Neuronal stem cell (in vitro differentiated cells): ENCODE results near the gene BARX2.

ENCODE experiments used
- DNase-seq: peaks from one replicate; pipeline ENCODE4 v3.0.0-alpha.2; 2013; ENCODE audit warnings: low spot score
- H2AFZ ChIP-seq: one replicate; pipeline ENCODE4 v1.6.1; 2013; ENCODE audit warnings: mild to moderate bottlenecking, low read length, inconsistent platforms
- H2AK5ac ChIP-seq: 2 replicates; pipeline ENCODE4 v1.6.1; 2013; ENCODE audit warnings: low read depth, mild to moderate bottlenecking, inconsistent platforms, low read length, moderate library complexity, mixed read lengths
- H2BK120ac ChIP-seq: 2 replicates; pipeline ENCODE4 v1.6.1; 2013; ENCODE audit warnings: low read depth, mild to moderate bottlenecking, inconsistent platforms, low read length, moderate library complexity, mixed read lengths
- H2BK12ac ChIP-seq: one replicate; pipeline ENCODE4 v1.6.1; 2013; ENCODE audit warnings: low read length, inconsistent platforms
- H2BK15ac ChIP-seq: 2 replicates; pipeline ENCODE4 v1.6.1; 2013; ENCODE audit warnings: mild to moderate bottlenecking, low read length, inconsistent platforms, mixed read lengths
- H2BK5ac ChIP-seq: one replicate; pipeline ENCODE4 v1.6.1; 2013; ENCODE audit warnings: inconsistent platforms, mild to moderate bottlenecking, low read length, moderate library complexity
- H3K14ac ChIP-seq: one replicate; pipeline ENCODE4 v1.6.1; 2013; ENCODE audit warnings: low read length, inconsistent platforms
- H3K18ac ChIP-seq: 2 replicates; pipeline ENCODE4 v1.6.1; 2013; ENCODE audit warnings: low read length, inconsistent platforms
- H3K23ac ChIP-seq: 2 replicates; pipeline ENCODE4 v1.6.1; 2013; ENCODE audit warnings: low read depth, mild to moderate bottlenecking, mixed read lengths, low read length, inconsistent platforms; ENCODE audit not compliant: poor library complexity
- H3K27ac ChIP-seq: replicated peaks from 3 replicates; pipeline ENCODE4 v1.5.1; 2013; ENCODE audit warnings: low read length, inconsistent platforms
- H3K27me3 ChIP-seq, 3 experiments: 2 replicates each; pipeline ENCODE4 v1.6.1; 2013; ENCODE audit warnings: low read length in 3 of 3, mild to moderate bottlenecking in 2 of 3, inconsistent platforms in 1 of 3, low read depth in 1 of 3, mixed read lengths in 1 of 3, moderate library complexity in 1 of 3; ENCODE audit not compliant: control insufficient read depth in 3 of 3, insufficient read depth in 3 of 3
- H3K36me3 ChIP-seq, 2 donors: replicated peaks in 1 of 2; 2 replicates each; pipeline ENCODE4 v1.6.1; 2013; ENCODE audit warnings: low read length in 2 of 2; ENCODE audit not compliant: control insufficient read depth in 2 of 2, insufficient read depth in 2 of 2
- H3K4ac ChIP-seq: 2 replicates; pipeline ENCODE4 v1.6.1; 2013; ENCODE audit warnings: inconsistent platforms, mild to moderate bottlenecking, low read length, moderate library complexity
- H3K4me1 ChIP-seq, 2 donors: 1 replicate in 1 of 2; 2 replicates in 1 of 2; pipeline ENCODE4 v1.6.1; 2013; ENCODE audit warnings: low read length in 2 of 2, low read depth in 1 of 2; ENCODE audit not compliant: control insufficient read depth in 2 of 2, insufficient read depth in 1 of 2
- H3K4me2 ChIP-seq: one replicate; pipeline ENCODE4 v1.6.1; 2013; ENCODE audit warnings: mild to moderate bottlenecking, low read length, inconsistent platforms; ENCODE audit not compliant: insufficient read depth, poor library complexity, severe bottlenecking
- H3K4me3 ChIP-seq, 2 donors: 2 replicates each; pipeline ENCODE4 v1.5.1; 2013; ENCODE audit warnings: low read length in 2 of 2, mild to moderate bottlenecking in 2 of 2, inconsistent platforms in 1 of 2, moderate library complexity in 1 of 2
- H3K79me1 ChIP-seq: one replicate; pipeline ENCODE4 v1.6.1; 2013; ENCODE audit warnings: low read depth, mild to moderate bottlenecking, inconsistent platforms, low read length, moderate library complexity
- H3K9ac ChIP-seq: one replicate; pipeline ENCODE4 v1.6.1; 2013; ENCODE audit warnings: mild to moderate bottlenecking, low read depth, low read length, inconsistent platforms; ENCODE audit not compliant: poor library complexity
- H3K9me3 ChIP-seq, 2 donors: replicated peaks in 1 of 2; 2 replicates each; pipeline versions ENCODE3 to v1.6.1; 2013; ENCODE audit warnings: low read length in 2 of 2, mild to moderate bottlenecking in 2 of 2, inconsistent platforms in 1 of 2, low read depth in 1 of 2, mixed read lengths in 1 of 2, moderate library complexity in 1 of 2; ENCODE audit not compliant: control insufficient read depth in 2 of 2, insufficient read depth in 1 of 2
- H4K8ac ChIP-seq: one replicate; pipeline ENCODE4 v1.6.1; 2013; ENCODE audit warnings: low read depth, mild to moderate bottlenecking, inconsistent platforms, low read length, moderate library complexity
- H4K91ac ChIP-seq: one replicate; pipeline ENCODE4 v1.6.1; 2013; ENCODE audit warnings: low read length, low read depth, mild to moderate bottlenecking, inconsistent platforms; ENCODE audit not compliant: poor library complexity
- WGBS, 2 donors: extraction: QIAGEN DNeasy Blood & Tissue Kit; methylation state at CpG; one replicate each; pipeline ENCODE4 v1.1.7; 2013; ENCODE audit warnings: missing lambda C conversion rate in 2 of 2, mixed read lengths in 1 of 2; ENCODE audit not compliant: insufficient read length in 2 of 2, insufficient replicate concordance in 1 of 2; ENCODE audit errors: extremely low coverage in 2 of 2; 5-methylcytosine and 5-hydroxymethylcytosine counted together

The BARX2 gene

GRCh38 chr11:129391821-129392220, 16.2 kb downstream of the BARX2 start:
- Histone ChIP-seq H3K9me3 (no peaks in the 10 kb centered on the region), H2BK120ac (no peak overlapping the region), H3K36me3 (no peaks in the 10 kb centered on the region), H2BK15ac (no peak overlapping the region), H3K23ac (no peak overlapping the region), H3K27ac (no peak overlapping the region), H3K9ac (no peak overlapping the region), H3K79me1 (no peaks in the 10 kb centered on the region), H3K14ac (no peak overlapping the region), H2AK5ac (no peak overlapping the region), H2BK5ac (no peak overlapping the region), H2BK12ac (no peak overlapping the region), H3K4me3 (no peak overlapping the region), H4K8ac (no peak overlapping the region), H3K4me2 (no peak overlapping the region), H3K4ac (no peak overlapping the region), H4K91ac (no peak overlapping the region), H2AFZ (no peak overlapping the region), H3K18ac (no peak overlapping the region), H3K27me3 (peaks cover 0 to 15% (median 0%) of the 10 kb centered on the region in 3 experiments), H3K4me1 (peaks cover 0 to 1% of the 10 kb centered on the region in 2 donors)
- DNase-seq = no peak
- no CpG with 5 or more reads among the region's 6 CpGs for WGBS, 2 donors

GRCh38 chr11:129392995-129393394, 17.3 kb downstream of the BARX2 start:
- Histone ChIP-seq H4K91ac (no peak overlapping the region), H4K8ac (no peak overlapping the region), H3K36me3 (no peaks in the 10 kb centered on the region), H2BK15ac (no peak overlapping the region), H3K14ac (no peak overlapping the region), H3K27ac (no peak overlapping the region), H2AFZ (no peak overlapping the region), H3K4me3 (no peak overlapping the region), H3K18ac (no peak overlapping the region), H3K27me3 (peaks cover 0 to 15% (median 0%) of the 10 kb centered on the region in 3 experiments), H2BK12ac (no peak overlapping the region), H3K9me3 (no peaks in the 10 kb centered on the region), H3K4ac (no peak overlapping the region), H3K4me2 (no peak overlapping the region), H3K4me1 (peaks cover 0 to 1% of the 10 kb centered on the region in 2 donors), H2AK5ac (no peak overlapping the region), H2BK120ac (no peak overlapping the region), H3K23ac (no peak overlapping the region), H3K9ac (no peak overlapping the region), H2BK5ac (no peak overlapping the region), H3K79me1 (no peaks in the 10 kb centered on the region)
- DNase-seq = no peak
- no CpG with 5 or more reads among the region's 1 CpG for WGBS, 2 donors

- Histone ChIP-seq H3K4ac (no peak overlapping the region), H3K4me2 (no peak overlapping the region), H3K9ac (no peak overlapping the region), H2AK5ac (no peak overlapping the region), H3K4me3 (no peak overlapping the region), H2BK5ac (no peak overlapping the region), H3K18ac (no peak overlapping the region), H3K9me3 (no peaks in the 10 kb centered on the region), H2AFZ (no peak overlapping the region), H4K8ac (no peak overlapping the region), H3K27me3 (peaks cover 0 to 16% (median 0%) of the 10 kb centered on the region in 3 experiments), H2BK15ac (no peak overlapping the region), H3K4me1 (no peaks in the 10 kb centered on the region), H2BK12ac (no peak overlapping the region), H3K36me3 (no peaks in the 10 kb centered on the region), H2BK120ac (no peak overlapping the region), H4K91ac (no peak overlapping the region), H3K79me1 (no peaks in the 10 kb centered on the region), H3K23ac (no peak overlapping the region), H3K14ac (no peak overlapping the region), H3K27ac (no peak overlapping the region)
- DNase-seq = no peak
- no CpG with 5 or more reads among the region's 3 CpGs for WGBS, 2 donors
Measured at GRCh38 chr11:129394709-129395108, 19.1 kb downstream of the BARX2 start.

GRCh38 chr11:129395432-129395831, 19.8 kb downstream of the BARX2 start:
- H3K23ac ChIP-seq = no peak overlapping the region
- no peak overlapping the region for H3K14ac ChIP-seq
- H3K27ac ChIP-seq = no peak overlapping the region
- no peak overlapping the region for H3K9ac ChIP-seq
- H2BK15ac ChIP-seq = no peak overlapping the region
- no peak overlapping the region for H3K4me2 ChIP-seq
- H3K9me3 ChIP-seq = no peaks in the 10 kb centered on the region
- H3K27me3 ChIP-seq = peaks cover 0 to 16% (median 0%) of the 10 kb centered on the region in 3 experiments
- H2AK5ac ChIP-seq = no peak overlapping the region
- no peak overlapping the region for H3K18ac ChIP-seq
- H3K4me1 ChIP-seq = no peaks in the 10 kb centered on the region
- H2BK120ac ChIP-seq = no peak overlapping the region
- H4K8ac ChIP-seq = no peak overlapping the region
- no peak overlapping the region for H4K91ac ChIP-seq
- no peak overlapping the region for H3K4me3 ChIP-seq
- H2BK12ac ChIP-seq = no peak overlapping the region
- H3K4ac ChIP-seq = no peak overlapping the region
- H3K79me1 ChIP-seq = no peaks in the 10 kb centered on the region
- no CpG with 5 or more reads among the region's 9 CpGs for WGBS, 2 donors
- no peak for DNase-seq
- no peaks in the 10 kb centered on the region for H3K36me3 ChIP-seq
- H2AFZ ChIP-seq = no peak overlapping the region
- no peak overlapping the region for H2BK5ac ChIP-seq
